ENCODE measurements around the gene TAF3.

DNA sequence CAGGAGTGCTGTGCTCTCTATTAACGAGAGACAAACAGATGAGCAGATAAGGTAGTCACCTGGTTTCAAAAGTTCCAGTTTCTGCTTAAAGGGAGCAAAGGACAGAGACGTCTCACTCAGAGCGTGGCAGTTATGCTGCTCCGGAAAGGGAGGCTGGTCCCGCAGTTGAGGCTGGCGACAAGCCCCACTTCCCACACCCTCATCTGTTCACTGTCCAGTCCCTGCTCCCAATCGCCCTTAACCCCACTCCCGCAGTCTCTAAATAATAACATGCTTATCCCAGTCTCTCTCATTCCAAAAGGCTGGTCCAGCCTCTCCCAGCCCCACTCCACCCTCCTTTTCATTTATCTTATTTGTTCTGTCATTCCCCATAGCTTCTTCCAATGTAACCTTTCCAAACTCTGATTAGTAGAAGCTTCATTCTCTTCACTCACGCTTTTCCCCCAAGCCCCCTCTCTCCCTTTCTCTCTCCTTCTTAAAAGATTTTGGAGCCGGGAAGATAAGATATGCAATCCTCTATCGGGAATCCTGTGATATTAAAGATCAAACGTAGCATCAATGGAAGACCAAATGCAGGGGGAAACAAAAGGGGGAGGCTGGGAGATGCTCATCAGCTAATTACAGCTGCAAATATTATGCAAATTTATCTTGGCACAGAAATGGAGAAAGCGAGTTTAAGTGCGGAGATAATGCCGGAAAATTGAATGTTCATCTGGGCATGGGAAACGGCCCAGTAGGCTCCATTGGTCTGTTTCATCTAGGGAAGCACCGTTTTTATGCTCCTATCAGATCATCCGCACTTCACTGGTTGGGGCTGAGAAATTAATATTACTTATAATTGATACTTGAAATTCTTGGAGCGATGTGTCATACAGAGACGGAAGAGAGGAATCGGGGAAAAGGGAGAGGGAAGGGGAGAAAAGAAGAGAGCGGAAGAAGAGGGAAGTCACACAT lies 219.9 kb downstream of the TAF3 start:
- TF ChIP-seq, protein P1, sequence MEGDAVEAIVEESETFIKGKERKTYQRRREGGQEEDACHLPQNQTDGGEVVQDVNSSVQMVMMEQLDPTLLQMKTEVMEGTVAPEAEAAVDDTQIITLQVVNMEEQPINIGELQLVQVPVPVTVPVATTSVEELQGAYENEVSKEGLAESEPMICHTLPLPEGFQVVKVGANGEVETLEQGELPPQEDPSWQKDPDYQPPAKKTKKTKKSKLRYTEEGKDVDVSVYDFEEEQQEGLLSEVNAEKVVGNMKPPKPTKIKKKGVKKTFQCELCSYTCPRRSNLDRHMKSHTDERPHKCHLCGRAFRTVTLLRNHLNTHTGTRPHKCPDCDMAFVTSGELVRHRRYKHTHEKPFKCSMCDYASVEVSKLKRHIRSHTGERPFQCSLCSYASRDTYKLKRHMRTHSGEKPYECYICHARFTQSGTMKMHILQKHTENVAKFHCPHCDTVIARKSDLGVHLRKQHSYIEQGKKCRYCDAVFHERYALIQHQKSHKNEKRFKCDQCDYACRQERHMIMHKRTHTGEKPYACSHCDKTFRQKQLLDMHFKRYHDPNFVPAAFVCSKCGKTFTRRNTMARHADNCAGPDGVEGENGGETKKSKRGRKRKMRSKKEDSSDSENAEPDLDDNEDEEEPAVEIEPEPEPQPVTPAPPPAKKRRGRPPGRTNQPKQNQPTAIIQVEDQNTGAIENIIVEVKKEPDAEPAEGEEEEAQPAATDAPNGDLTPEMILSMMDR (IDR thresholded peaks at IDR 0.05): no peak
- TF ChIP-seq POLR2A (IDR thresholded peaks at IDR 0.05) (no peak), EP300 (IDR thresholded peaks at IDR 0.05) (no peak), POLR2AphosphoS5 (IDR thresholded peaks at IDR 0.05) (no peak)

All from stomach (tissue), 4 donors.